NCI-H524 (cell line): ENCODE data around the gene ANXA10.
"Not testable (repeated sequence)": the region's sequence is repeated elsewhere in the genome, so short reads cannot be mapped to it uniquely, and the experiment has no call there.

ENCODE experiments used
- DNase-seq, 2 experiments: peaks; one replicate each; lab custom pipeline; 2025; lab: John Stamatoyannopoulos, UW

The ANXA10 gene

DNA sequence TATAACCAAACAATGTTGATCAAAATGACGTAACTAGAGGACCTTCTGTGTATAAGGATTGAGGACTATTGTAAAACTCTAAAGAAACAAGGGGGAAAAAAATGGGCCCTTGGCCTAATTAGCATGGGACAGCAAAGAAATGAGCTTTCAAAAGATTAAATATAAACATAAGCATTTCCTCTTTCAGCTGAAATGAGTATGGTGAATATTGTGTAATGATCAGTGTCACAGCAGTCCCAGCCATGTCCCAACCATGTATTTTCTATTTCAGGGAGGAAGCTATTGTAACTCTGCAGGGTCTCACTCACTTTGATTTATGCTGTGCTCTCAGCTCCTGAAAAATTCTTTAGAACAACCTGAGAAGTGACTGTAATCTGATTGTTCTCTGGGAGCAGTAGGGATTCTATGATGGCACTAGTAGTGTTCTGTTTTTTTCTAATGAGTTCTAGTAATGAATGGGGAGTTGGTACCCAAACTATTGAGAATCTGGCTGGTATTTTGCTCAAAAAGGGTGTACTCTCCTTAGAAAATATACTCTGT is 25.8 kb downstream of the ANXA10 start:
- DNase-seq: no peak

- DNase-seq: no peak
Observed at GRCh38 chr4:168119100-168119499, 26.8 kb downstream of the ANXA10 start.

DNA sequence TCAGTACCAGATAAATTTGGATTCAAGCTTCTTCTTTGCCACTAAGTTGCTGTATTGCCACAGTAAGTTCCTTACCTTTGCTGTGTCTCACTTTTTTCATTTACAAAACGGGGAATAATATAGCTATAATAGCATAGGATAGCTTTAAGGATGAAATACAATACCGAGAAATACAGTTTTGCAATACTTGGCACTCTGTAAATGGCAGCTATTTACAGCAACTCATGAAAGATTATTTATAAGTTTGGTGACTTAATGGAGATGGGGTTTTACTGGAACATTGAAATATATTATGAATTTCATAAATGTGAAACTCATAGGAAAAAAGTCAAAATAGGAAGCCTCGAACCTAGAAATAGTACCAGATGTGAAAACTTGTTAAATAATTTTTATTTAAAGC is 27.6 kb downstream of the ANXA10 start:
- no peak for DNase-seq

DNA sequence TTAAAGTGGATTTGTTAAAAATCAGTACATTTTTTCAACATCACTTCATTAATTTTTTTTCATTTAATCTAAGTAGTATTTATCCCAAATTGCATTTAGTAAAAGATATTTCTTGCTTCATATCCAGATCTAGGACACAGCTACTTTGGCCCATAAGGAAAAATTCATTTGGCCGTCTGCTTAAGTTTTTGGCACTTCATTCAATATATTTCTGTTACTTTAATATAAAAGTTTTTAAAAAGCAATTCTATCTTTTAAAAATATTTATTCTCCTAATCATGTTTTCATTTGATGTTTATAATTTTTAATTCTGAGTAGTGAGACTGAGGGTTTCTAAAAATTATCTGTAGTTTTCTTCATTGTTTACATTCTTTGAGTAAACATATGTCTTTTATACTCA is 28.5 kb downstream of the ANXA10 start:
- DNase-seq: no peak

GRCh38 chr4:168124008-168124641 is 31.8 kb downstream of the ANXA10 start:
- no peak for DNase-seq

- no peak for DNase-seq
Observed at GRCh38 chr4:168126952-168127351, 34.6 kb downstream of the ANXA10 start.

- no peak for DNase-seq
Observed at GRCh38 chr4:168128601-168129000, 36.3 kb downstream of the ANXA10 start.

DNA sequence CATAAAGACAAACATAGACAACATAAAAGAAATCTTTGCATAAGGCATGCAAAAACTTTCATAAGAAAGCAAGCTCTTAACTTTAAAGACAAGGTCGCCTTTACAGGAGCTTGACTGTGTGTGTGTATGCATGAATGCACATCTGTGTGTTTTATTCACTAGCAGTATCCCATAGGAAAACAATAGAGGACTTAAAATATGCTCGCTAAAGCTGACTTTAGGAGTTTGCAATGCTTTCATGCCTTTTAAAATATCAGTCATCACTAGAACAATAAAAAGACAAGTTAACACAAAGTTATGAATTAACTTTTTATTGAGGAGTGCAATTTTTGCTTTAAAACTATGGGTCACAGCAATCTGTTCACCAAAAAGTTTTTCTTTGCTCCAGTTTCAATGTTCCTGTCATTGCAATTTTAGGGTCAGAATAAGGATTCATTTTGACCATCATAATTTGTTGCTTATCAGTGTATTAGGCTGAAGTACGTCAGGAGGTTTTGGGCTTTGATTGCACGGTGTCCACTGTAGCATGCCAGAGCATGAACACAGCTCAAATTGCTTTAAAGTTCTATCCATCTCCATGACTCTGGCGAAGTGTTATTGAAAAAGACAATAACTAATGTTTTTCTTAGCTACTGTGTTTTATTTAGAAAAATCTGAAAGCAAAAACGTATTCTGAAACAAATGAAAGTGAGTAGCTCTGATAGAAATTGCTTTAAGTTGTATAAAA is 36.9 kb downstream of the ANXA10 start:
- DNase-seq: no peak

GRCh38 chr4:168129802-168130201 is 37.5 kb downstream of the ANXA10 start:
- DNase-seq: no peak

GRCh38 chr4:168131196-168131595 is 38.9 kb downstream of the ANXA10 start:
- no peak for DNase-seq

GRCh38 chr4:168134651-168135050 is 42.3 kb downstream of the ANXA10 start:
- DNase-seq: no peak

- DNase-seq: not testable (repeated sequence)
Observed at GRCh38 chr4:168135860-168136259, 43.5 kb downstream of the ANXA10 start.

- DNase-seq: not testable (repeated sequence)
Observed at GRCh38 chr4:168137695-168138094, 45.4 kb downstream of the ANXA10 start.

DNA sequence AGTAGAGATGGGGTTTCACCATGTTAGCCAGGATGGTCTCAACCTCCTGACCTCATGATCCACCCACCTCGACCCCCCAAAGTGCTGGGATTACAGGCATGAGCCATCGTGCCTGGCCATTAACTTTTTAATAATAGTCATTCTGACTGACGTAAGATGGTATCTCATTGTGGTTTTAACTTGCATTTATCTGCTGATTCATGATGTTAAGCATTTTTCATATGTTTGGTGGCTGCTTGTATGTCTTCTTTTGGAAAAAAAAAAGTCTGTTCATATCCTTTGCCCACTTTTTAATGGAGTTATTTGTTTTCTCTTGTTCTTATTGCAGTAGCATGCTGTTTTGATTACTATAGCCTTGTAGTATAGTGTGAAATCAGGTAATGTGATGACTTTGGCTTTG is 45.8 kb downstream of the ANXA10 start:
- DNase-seq: no peak

DNA sequence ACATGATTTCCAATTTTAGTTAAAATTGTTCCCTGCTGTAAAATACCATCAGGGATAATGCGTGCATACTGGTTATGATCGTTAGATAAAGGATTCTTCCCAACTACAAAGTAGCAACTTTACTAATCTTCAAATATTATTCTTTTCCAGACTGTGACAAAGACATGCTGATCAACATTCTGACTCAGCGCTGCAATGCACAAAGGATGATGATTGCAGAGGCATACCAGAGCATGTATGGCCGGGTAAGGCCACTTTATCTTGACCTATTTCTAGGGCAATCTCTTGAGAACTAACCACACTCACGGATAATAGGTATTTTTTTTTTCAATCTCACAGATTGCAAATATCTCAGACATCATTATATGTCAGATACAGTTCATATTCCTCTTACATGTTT is 47.0 kb downstream of the ANXA10 start:
- DNase-seq: no peak

- DNase-seq: no peak
Observed at GRCh38 chr4:168141733-168142132, 49.4 kb downstream of the ANXA10 start.

DNA sequence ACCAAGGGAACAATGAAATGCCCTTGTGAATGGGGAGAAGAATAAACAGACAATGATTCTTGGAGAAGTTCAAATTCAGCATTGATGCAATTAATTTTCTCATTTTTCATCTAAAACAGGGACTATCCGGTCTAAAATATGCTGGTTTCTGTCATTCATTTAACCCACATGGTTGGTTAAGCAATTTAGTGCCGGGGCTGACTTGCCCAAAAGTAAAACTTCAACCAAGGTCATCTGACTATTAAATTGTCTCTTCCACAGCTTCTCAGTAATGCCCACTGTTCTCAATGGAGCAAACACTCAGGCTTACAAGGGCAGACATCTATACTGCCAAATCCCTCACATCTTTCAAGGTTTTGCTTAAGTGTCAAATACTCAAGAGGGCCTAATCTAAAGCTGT is 51.3 kb downstream of the ANXA10 start:
- no peak for DNase-seq

GRCh38 chr4:168150420-168151050 is 58.2 kb downstream of the ANXA10 start:
- no peak for DNase-seq

DNA sequence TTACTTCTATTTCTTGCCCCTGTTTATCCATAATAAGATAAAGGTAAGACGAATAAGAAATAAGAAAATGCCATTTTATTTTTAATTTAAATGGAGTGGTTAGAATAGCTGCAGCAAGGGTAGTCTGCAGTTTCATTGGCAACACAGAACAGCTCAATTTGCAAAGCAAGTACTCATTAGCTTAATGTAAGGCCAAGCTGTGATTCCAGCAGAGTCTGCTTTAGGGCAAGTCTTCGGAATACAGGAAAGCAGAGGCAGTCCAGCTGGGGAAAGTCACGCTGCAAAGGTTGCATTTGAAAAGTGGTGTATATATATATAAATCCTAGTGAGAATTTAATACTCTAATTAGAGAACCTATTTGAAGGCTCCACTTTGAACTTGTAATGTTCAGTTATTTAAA is 59.0 kb downstream of the ANXA10 start:
- no peak for DNase-seq

GRCh38 chr4:168152837-168153500 is 60.6 kb downstream of the ANXA10 start:
- no peak for DNase-seq

DNA sequence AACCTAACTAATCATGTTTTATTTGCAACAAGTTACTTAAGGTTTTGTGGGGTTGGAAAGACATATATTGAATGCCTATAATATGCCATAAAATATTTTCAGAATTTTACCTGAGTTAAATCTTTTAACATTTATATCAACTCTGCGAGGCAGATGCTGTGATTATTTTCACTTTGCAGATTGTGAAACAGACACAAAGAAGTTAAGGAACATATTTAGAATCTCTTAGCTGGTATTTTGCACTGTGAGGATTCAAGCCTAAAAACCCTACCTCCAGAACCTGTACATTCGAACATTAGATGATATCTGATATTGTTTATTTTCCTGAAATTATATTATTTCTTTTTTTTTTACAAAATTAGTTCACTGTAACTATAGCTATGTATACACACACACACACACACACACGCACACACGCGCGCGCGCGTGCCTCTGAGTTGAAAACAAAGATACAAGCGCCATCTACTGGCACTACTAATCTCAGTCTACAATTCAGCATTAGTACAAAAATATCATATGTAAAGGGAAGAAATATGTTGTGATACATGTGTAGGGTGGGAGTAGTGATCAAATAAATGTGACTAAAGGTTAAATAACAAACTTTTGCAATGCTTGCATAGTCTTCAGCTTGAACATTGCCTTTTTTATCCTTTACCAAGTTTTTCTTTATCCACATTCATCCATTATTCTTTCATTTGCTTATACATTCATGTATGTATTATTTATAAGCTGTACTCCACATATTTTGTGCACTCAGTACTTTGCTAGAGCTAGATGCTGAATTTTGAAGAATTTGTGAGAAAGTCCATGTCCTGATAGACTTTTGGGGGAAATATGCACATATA is 61.5 kb downstream of the ANXA10 start:
- DNase-seq: peak in 1 of 2 experiments; percentile 56
